GM12878 (cell line): ENCODE results near the gene SPATA31C1.
"Not testable (repeated sequence)": the region's sequence is repeated elsewhere in the genome, so short reads cannot be mapped to it uniquely, and the experiment has no call there.

ENCODE experiments used
- CEBPZ ChIP-seq: fragments of 150-350 bp; IDR thresholded peaks from 2 replicates; pipeline ENCODE4 v1.6.1; 2016; ENCODE audit warnings: low read depth, low read length
- CTCF ChIP-seq, 3 experiments: IDR thresholded peaks in 2 of 3; conservative IDR thresholded peaks in 1 of 3; 2 replicates each; pipeline ENCODE4 v1.5.1; 2011; ENCODE audit warnings: low read depth in 3 of 3, low read length in 3 of 3, mild to moderate bottlenecking in 3 of 3, control low read depth in 2 of 3, moderate library complexity in 2 of 3, inconsistent platforms in 1 of 3, mixed read lengths in 1 of 3; ENCODE audit not compliant: control insufficient read depth in 2 of 3, insufficient read depth in 1 of 3; ENCODE audit errors: extremely low read depth in 1 of 3
- USF2 ChIP-seq: IDR thresholded peaks from 2 replicates; pipeline ENCODE4 v1.6.1; 2011; ENCODE audit warnings: low read depth, low read length, improper control_type of control experiment, borderline replicate concordance
- ZBTB4 ChIP-seq: fragments of 450-650 bp; formaldehyde crosslinking; IDR thresholded peaks from 2 replicates; pipeline ENCODE4 v1.4.0; 2022; ENCODE audit warnings: mild to moderate bottlenecking, moderate library complexity

- TF ChIP-seq ZBTB4 (CRISPR knock-in tag); CTCF (IDR thresholded peaks at IDR 0.05 in 2 of 3, conservative IDR thresholded peaks at IDR 0.05 in 1 of 3; ENCODE audit: control insufficient read depth in 2 of 3, extremely low read depth in 1 of 3, insufficient read depth in 1 of 3, low read depth in 3 of 3, low read length in 3 of 3); USF2; CEBPZ: not testable (repeated sequence)
These were observed 20.2 kb downstream of the SPATA31C1 start for GRCh38 chr9:87937918-87938317.
